UCSD-AML1 (cell line): ENCODE results near the gene ABCB4.

Source experiments
- DNase-seq: peaks from one replicate; lab custom pipeline; 2025; ENCODE audit not compliant: unreplicated experiment; lab: John Stamatoyannopoulos, UW

Gene ABCB4

GRCh38 chr7:87475359-87476178 is at the start of gene ABCB4:
Gene ABCB4 (minus strand): TSS chr7:87475680. CDS start chr7:87475465, 215 bp downstream.
- DNase-seq: no peak

- no peak for DNase-seq
Measured at GRCh38 chr7:87518735-87519134, 43.3 kb upstream of the ABCB4 start.

- no peak for DNase-seq
Measured at GRCh38 chr7:87517891-87518290, 42.4 kb upstream of the ABCB4 start.

- no peak for DNase-seq
Measured at GRCh38 chr7:87517136-87517815, 41.8 kb upstream of the ABCB4 start.

GRCh38 chr7:87513735-87514335 is 38.4 kb upstream of the ABCB4 start:
- no peak for DNase-seq

GRCh38 chr7:87512906-87513305 is 37.4 kb upstream of the ABCB4 start:
- DNase-seq: no peak

GRCh38 chr7:87511510-87511909 is 36.0 kb upstream of the ABCB4 start:
- no peak for DNase-seq

GRCh38 chr7:87510411-87510875 is 35.0 kb upstream of the ABCB4 start:
- no peak for DNase-seq

- no peak for DNase-seq
Measured at GRCh38 chr7:87507446-87507845, 32.0 kb upstream of the ABCB4 start.

- no peak for DNase-seq
Measured at GRCh38 chr7:87506246-87507180, 31.0 kb upstream of the ABCB4 start.

- DNase-seq: no peak
Measured at GRCh38 chr7:87505557-87506245, 30.2 kb upstream of the ABCB4 start.

GRCh38 chr7:87505122-87505521 is 29.6 kb upstream of the ABCB4 start:
- no peak for DNase-seq

- DNase-seq: no peak
Measured at GRCh38 chr7:87499494-87499893, 24.0 kb upstream of the ABCB4 start.

GRCh38 chr7:87498893-87499292 is 23.4 kb upstream of the ABCB4 start:
- DNase-seq: no peak

GRCh38 chr7:87497482-87497881 is 22.0 kb upstream of the ABCB4 start:
- DNase-seq: no peak

GRCh38 chr7:87495366-87495765 is 19.9 kb upstream of the ABCB4 start:
- no peak for DNase-seq

- no peak for DNase-seq
Measured at GRCh38 chr7:87494454-87494853, 19.0 kb upstream of the ABCB4 start.

GRCh38 chr7:87483131-87483530 is 7.7 kb upstream of the ABCB4 start:
- no peak for DNase-seq

GRCh38 chr7:87482115-87482514 is 6.6 kb upstream of the ABCB4 start:
- DNase-seq: no peak

GRCh38 chr7:87480386-87480785 is 4.9 kb upstream of the ABCB4 start:
- no peak for DNase-seq
